Trophoblast cell (in vitro differentiated cells and primary cell): Measurements from ENCODE around the gene STAMBPL1.

ENCODE experiments used
- DNase-seq, 2 donors: peaks; one replicate each; pipeline ENCODE4 v3.0.0-alpha.2; 2016
- H2AFZ ChIP-seq: 2 replicates; pipeline ENCODE4 v1.6.1; 2013; ENCODE audit warnings: low read length, moderate library complexity, mild to moderate bottlenecking; ENCODE audit not compliant: insufficient read depth, poor library complexity
- H2AK5ac ChIP-seq: 2 replicates; pipeline ENCODE4 v1.6.1; 2013; ENCODE audit warnings: mild to moderate bottlenecking, low read length
- H2BK120ac ChIP-seq: 2 replicates; pipeline ENCODE4 v1.6.1; 2013; ENCODE audit warnings: low read length, mild to moderate bottlenecking, moderate library complexity; ENCODE audit not compliant: insufficient read depth, poor library complexity
- H2BK12ac ChIP-seq: 2 replicates; pipeline ENCODE4 v1.6.1; 2013; ENCODE audit warnings: mild to moderate bottlenecking, low read length, moderate library complexity
- H2BK5ac ChIP-seq: 2 replicates; pipeline ENCODE4 v1.6.1; 2013; ENCODE audit warnings: low read length, low read depth, moderate library complexity, mild to moderate bottlenecking; ENCODE audit not compliant: poor library complexity
- H3K14ac ChIP-seq: 2 replicates; pipeline ENCODE4 v1.6.1; 2013; ENCODE audit warnings: mild to moderate bottlenecking, low read length
- H3K18ac ChIP-seq: 2 replicates; pipeline ENCODE4 v1.6.1; 2013; ENCODE audit warnings: mild to moderate bottlenecking, low read length
- H3K23ac ChIP-seq: 2 replicates; pipeline ENCODE4 v1.6.1; 2013; ENCODE audit warnings: low read length
- H3K27ac ChIP-seq: 2 replicates; pipeline ENCODE4 v1.5.1; 2013; ENCODE audit warnings: low read depth, mild to moderate bottlenecking, inconsistent platforms, low read length, moderate library complexity
- H3K27me3 ChIP-seq: 2 replicates; pipeline ENCODE4 v1.6.1; 2013; ENCODE audit warnings: inconsistent platforms, mild to moderate bottlenecking, low read length, moderate library complexity; ENCODE audit not compliant: insufficient read depth
- H3K36me3 ChIP-seq, 2 experiments: 1 replicate in 1 of 2; 2 replicates in 1 of 2; pipeline ENCODE4 v1.6.1; 2013; ENCODE audit warnings: low read length in 2 of 2, mild to moderate bottlenecking in 2 of 2, moderate library complexity in 1 of 2; ENCODE audit not compliant: insufficient read depth in 2 of 2, control insufficient read depth in 1 of 2
- H3K4ac ChIP-seq: 2 replicates; pipeline ENCODE4 v1.6.1; 2013; ENCODE audit warnings: low read depth, mild to moderate bottlenecking, low read length, moderate library complexity
- H3K4me1 ChIP-seq, 2 experiments: 1 replicate in 1 of 2; 2 replicates in 1 of 2; pipeline ENCODE4 v1.6.1; 2013; ENCODE audit warnings: low read length in 2 of 2, mild to moderate bottlenecking in 2 of 2, moderate library complexity in 1 of 2; ENCODE audit not compliant: insufficient read depth in 2 of 2, control insufficient read depth in 1 of 2
- H3K4me2 ChIP-seq: 2 replicates; pipeline ENCODE4 v1.6.1; 2013; ENCODE audit warnings: inconsistent platforms, mild to moderate bottlenecking, low read length, moderate library complexity
- H3K4me3 ChIP-seq: 2 replicates; pipeline ENCODE4 v1.5.1; 2013; ENCODE audit warnings: mild to moderate bottlenecking, low read depth, low read length, inconsistent platforms
- H3K79me1 ChIP-seq: one replicate; pipeline ENCODE4 v1.6.1; 2013; ENCODE audit warnings: low read length
- H3K79me2 ChIP-seq: 2 replicates; pipeline ENCODE4 v1.6.1; 2013; ENCODE audit warnings: low read length, mild to moderate bottlenecking; ENCODE audit not compliant: control insufficient read depth, insufficient read depth, poor library complexity
- H3K9ac ChIP-seq: 2 replicates; pipeline ENCODE4 v1.6.1; 2013; ENCODE audit warnings: mild to moderate bottlenecking, low read length
- H3K9me3 ChIP-seq: 2 replicates; pipeline ENCODE4 v1.6.1; 2013; ENCODE audit warnings: low read depth, mild to moderate bottlenecking, control low read depth, inconsistent platforms, low read length; ENCODE audit not compliant: insufficient read depth
- H4K12ac ChIP-seq: 2 replicates; pipeline ENCODE4 v1.6.1; 2013; ENCODE audit warnings: low read depth, mild to moderate bottlenecking, low read length, moderate library complexity
- H4K8ac ChIP-seq: 2 replicates; pipeline ENCODE4 v1.6.1; 2013; ENCODE audit warnings: low read depth, mild to moderate bottlenecking, low read length, moderate library complexity
- H4K91ac ChIP-seq: one replicate; pipeline ENCODE4 v1.6.1; 2013; ENCODE audit warnings: low read depth, mild to moderate bottlenecking, low read length, moderate library complexity
- WGBS: extraction: QIAGEN DNeasy Blood & Tissue Kit; methylation state at CpG from one replicate; pipeline ENCODE4 v1.1.7; 2013; ENCODE audit warnings: missing lambda C conversion rate; ENCODE audit not compliant: insufficient read length, insufficient coverage; ENCODE audit errors: extremely low coverage; 5-methylcytosine and 5-hydroxymethylcytosine counted together

The STAMBPL1 gene

DNA sequence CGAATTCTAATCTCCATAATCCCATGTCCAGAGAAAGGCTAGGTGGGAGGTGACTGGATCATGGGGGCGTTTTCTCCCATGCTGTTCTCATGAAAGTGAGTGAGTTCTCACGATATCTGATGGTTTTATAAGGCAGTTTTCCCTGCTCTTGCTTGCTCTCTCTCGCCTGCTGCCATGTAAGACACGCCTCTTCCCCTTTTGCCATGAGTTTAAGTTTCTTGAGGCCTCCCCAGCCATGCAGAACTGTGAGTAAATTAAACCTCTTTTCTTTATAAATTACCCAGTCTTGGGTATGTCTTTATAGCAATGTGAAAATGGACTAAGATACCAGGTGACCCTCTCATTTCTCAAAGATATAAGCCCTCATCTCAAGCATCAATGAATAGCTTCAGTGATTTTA lies 73.6 kb downstream of the STAMBPL1 start:
- H3K79me2 ChIP-seq, result no peaks in the 10 kb centered on the region
- WGBS, result no CpG with 5 or more reads among the region's 5 CpGs

DNA sequence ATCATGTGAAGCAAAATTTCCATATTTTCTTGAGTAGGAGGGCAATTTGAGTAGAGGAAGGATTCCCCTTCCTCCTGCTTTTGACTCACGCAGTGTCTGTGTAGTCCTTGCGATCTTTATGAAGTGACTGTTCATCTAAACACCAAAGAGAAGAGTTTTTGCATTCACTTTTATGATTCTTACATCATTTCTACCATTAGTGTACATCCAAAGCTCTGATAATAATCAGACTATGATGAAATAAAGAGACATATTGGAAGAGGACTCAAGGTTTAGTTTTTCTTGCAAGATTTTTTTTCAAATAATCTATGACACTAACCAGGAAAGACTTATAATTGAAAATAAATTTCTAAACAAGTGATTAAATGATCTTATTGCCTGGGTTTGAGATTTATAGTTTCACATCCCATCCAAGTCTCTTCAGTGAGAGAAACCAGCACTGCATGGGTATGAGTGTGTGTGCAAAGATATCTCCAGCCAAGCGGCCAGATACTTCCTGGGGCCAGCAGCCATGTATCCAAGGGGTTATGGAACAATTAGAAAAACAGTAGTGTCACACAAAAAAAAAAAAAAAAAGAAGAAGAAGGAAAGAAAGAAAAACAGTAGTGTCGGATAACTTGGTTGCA lies 74.5 kb downstream of the STAMBPL1 start:
- no peak overlapping the region for H3K27ac ChIP-seq
- no peak overlapping the region for H3K9ac ChIP-seq
- no peaks in the 10 kb centered on the region for H3K79me1 ChIP-seq
- no peaks in the 10 kb centered on the region for H3K27me3 ChIP-seq
- H3K4me1 ChIP-seq, result peaks cover 2 to 4% of the 10 kb centered on the region in 2 experiments
- no peak for DNase-seq
- WGBS, result no CpG with 5 or more reads among the region's 4 CpGs
- H4K8ac ChIP-seq, result no peak overlapping the region
- no peaks in the 10 kb centered on the region for H3K9me3 ChIP-seq
- no peak overlapping the region for H3K4me2 ChIP-seq
- H2BK5ac ChIP-seq, result no peak overlapping the region
- no peak overlapping the region for H2AK5ac ChIP-seq
- H3K4me3 ChIP-seq, result no peak overlapping the region
- H3K4ac ChIP-seq, result no peak overlapping the region
- H2BK120ac ChIP-seq, result no peak overlapping the region
- no peak overlapping the region for H2AFZ ChIP-seq
- no peak overlapping the region for H2BK12ac ChIP-seq
- no peak overlapping the region for H4K12ac ChIP-seq
- no peak overlapping the region for H3K14ac ChIP-seq
- H3K18ac ChIP-seq, result no peak overlapping the region
- no peak overlapping the region for H4K91ac ChIP-seq
- H3K79me2 ChIP-seq, result no peaks in the 10 kb centered on the region
- no peak overlapping the region for H3K23ac ChIP-seq
- no peaks in the 10 kb centered on the region for H3K36me3 ChIP-seq

More for the DNA sequence above, 73.6 kb downstream of the STAMBPL1 start:
- Histone ChIP-seq H3K9me3 (no peaks in the 10 kb centered on the region), H3K4ac (no peak overlapping the region), H4K8ac (no peak overlapping the region), H3K14ac (no peak overlapping the region), H2BK120ac (no peak overlapping the region), H3K4me2 (no peak overlapping the region), H2AFZ (no peak overlapping the region), H2AK5ac (no peak overlapping the region), H2BK12ac (no peak overlapping the region), H3K9ac (no peak overlapping the region), H2BK5ac (no peak overlapping the region), H3K4me3 (no peak overlapping the region), H3K23ac (no peak overlapping the region), H3K79me1 (no peaks in the 10 kb centered on the region), H4K91ac (no peak overlapping the region), H3K27me3 (no peaks in the 10 kb centered on the region), H3K36me3 (no peaks in the 10 kb centered on the region), H4K12ac (no peak overlapping the region), H3K18ac (no peak overlapping the region), H3K27ac (no peak overlapping the region), H3K4me1 (peaks cover 2 to 4% of the 10 kb centered on the region in 2 experiments)
- DNase-seq, result no peak

DNA sequence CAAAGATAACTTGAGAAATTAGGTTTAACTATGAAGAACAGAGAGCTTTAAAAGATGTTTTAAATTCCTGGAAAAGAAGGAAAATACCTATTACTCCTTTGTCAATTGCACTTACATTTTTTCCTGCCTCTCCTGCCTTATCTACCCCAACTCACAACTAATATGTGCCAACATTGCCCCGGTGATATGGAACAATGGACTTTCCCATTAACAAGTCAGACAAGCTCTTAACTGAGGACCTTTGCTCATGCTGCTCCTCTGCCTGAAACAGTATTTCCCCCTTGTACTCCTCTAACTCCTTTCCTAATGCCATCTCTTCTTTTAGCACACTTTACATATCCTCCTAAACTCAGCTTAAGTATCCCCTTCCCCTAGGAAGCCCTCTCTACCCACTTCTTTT lies 77.3 kb downstream of the STAMBPL1 start:
- Histone ChIP-seq H3K9ac (no peak overlapping the region), H2AFZ (no peak overlapping the region), H3K79me1 (no peaks in the 10 kb centered on the region), H2BK12ac (no peak overlapping the region), H3K27ac (no peak overlapping the region), H3K4me3 (no peak overlapping the region), H3K14ac (no peak overlapping the region), H3K9me3 (no peaks in the 10 kb centered on the region), H2AK5ac (no peak overlapping the region), H2BK5ac (no peak overlapping the region), H4K12ac (no peak overlapping the region), H3K4ac (no peak overlapping the region), H2BK120ac (no peak overlapping the region), H4K8ac (no peak overlapping the region), H3K27me3 (no peaks in the 10 kb centered on the region), H4K91ac (no peak overlapping the region), H3K23ac (no peak overlapping the region), H3K18ac (no peak overlapping the region), H3K36me3 (no peaks in the 10 kb centered on the region), H3K79me2 (no peaks in the 10 kb centered on the region), H3K4me1 (no peaks in the 10 kb centered on the region), H3K4me2 (no peak overlapping the region)
- WGBS, result no CpG with 5 or more reads among the region's 1 CpG
- DNase-seq, result no peak

DNA sequence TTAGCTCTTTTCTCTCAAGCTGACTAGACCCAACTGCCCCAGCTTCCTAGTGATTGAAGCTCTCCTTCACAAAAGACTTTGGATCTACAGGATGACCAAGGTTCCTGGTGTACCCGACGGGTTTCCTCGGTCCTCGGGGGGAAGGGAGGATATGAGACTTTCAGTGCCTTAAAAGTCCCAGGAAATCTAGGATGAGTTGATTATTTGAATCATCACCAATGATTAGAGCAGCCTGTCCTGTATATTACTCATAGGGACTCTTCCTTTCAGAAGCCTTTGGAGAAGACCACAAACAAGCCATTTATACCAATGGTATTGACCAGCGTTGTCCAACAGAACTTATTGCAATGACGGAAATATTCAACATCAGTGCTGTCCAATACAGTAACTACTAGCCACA lies 78.7 kb downstream of the STAMBPL1 start:
- H3K4ac ChIP-seq, result no peak overlapping the region
- H3K36me3 ChIP-seq, result no peaks in the 10 kb centered on the region
- no peak overlapping the region for H2AK5ac ChIP-seq
- no peaks in the 10 kb centered on the region for H3K79me1 ChIP-seq
- H3K27ac ChIP-seq, result no peak overlapping the region
- no CpG with 5 or more reads among the region's 6 CpGs for WGBS
- no peak overlapping the region for H2BK12ac ChIP-seq
- H3K79me2 ChIP-seq, result no peaks in the 10 kb centered on the region
- no peak overlapping the region for H2BK5ac ChIP-seq
- H3K18ac ChIP-seq, result no peak overlapping the region
- H2AFZ ChIP-seq, result no peak overlapping the region
- H4K8ac ChIP-seq, result no peak overlapping the region
- no peak overlapping the region for H3K4me3 ChIP-seq
- no peak for DNase-seq
- H3K9ac ChIP-seq, result no peak overlapping the region
- no peak overlapping the region for H3K23ac ChIP-seq
- H3K4me2 ChIP-seq, result no peak overlapping the region
- H3K4me1 ChIP-seq, result no peaks in the 10 kb centered on the region
- no peaks in the 10 kb centered on the region for H3K9me3 ChIP-seq
- H3K14ac ChIP-seq, result no peak overlapping the region
- no peak overlapping the region for H4K12ac ChIP-seq
- no peak overlapping the region for H4K91ac ChIP-seq
- H3K27me3 ChIP-seq, result no peaks in the 10 kb centered on the region
- no peak overlapping the region for H2BK120ac ChIP-seq
